DOHH2 (cell line): ENCODE data around the gene CLCN6.

Experiments used
- CTCF ChIP-seq: fragments of 200-600 bp; sonication (generic); IDR thresholded peaks from one replicate; pipeline ENCODE4 v1.5.1; 2014; ENCODE audit warnings: antibody characterized with exemption, mild to moderate bottlenecking, low read depth, low read length; ENCODE audit not compliant: poor library complexity, severe bottlenecking
- EZH2phosphoT487 ChIP-seq: fragments of 200-600 bp; sonication (generic); IDR thresholded peaks from 2 replicates; pipeline ENCODE4 v1.6.1; 2017; ENCODE audit warnings: borderline replicate concordance, mild to moderate bottlenecking, antibody characterized with exemption, low read length, moderate library complexity, mixed read lengths

GRCh38 chr1:11761285-11761684 is 44.7 kb upstream of the CLCN6 start:
- no peak for TF ChIP-seq CTCF
- TF ChIP-seq EZH2phosphoT487: no peak
